Activated CD4-positive, CD25-positive, alpha-beta regulatory T cell treated with anti-CD3 and anti-CD28 coated beads, Interleukin-2, amount 50 U/mL, for 24 hours (primary cell): Measurements from ENCODE around the gene ZBTB42.

ENCODE experiments used
- ATAC-seq, 2 donors: fragments of 150-1000 bp; cut with Tn5 transposase; one replicate each; pipeline ENCODE4 v1.10.0; 2021; ENCODE audit warnings: mild to moderate bottlenecking in 1 of 2, moderate library complexity in 1 of 2

The ZBTB42 gene

DNA sequence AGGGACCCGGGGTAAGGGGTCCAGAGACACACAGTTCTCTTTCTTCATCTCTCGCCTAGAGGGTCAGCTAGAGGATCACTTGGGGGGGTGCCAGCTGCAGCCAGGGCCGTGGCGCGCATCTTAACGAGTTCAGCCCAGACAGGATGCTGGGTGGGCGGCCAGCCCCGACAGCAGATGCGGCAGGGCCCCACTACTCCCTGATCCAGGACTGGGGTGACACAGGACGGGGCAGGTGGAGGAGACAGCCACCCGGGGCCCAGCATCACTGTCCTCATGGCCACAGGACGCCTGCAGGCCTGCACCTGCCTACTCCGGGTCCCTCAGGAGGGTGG, 18.1 kb upstream of the ZBTB42 start:
- no peak for ATAC-seq

- no peak for ATAC-seq
These were observed 17.2 kb upstream of the ZBTB42 start for GRCh38 chr14:104783484-104784217.

DNA sequence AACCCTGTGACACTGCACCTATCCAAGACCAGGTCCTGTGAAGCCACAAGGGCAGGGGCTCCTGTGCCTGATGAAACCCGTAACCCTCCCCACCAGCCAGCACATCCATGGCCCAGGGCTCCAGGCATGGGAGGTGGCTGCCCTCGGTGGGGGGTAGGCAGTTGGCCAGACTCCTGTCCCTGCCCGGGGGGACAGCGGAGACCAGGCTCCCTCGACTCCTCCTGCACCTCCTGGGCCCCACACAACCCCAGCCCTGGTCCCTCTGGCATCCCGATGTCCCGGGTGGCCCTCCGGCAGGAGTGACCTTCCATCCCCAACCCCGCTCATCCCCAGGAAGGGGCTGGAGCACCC, 16.7 kb upstream of the ZBTB42 start:
- ATAC-seq, result no peak

DNA sequence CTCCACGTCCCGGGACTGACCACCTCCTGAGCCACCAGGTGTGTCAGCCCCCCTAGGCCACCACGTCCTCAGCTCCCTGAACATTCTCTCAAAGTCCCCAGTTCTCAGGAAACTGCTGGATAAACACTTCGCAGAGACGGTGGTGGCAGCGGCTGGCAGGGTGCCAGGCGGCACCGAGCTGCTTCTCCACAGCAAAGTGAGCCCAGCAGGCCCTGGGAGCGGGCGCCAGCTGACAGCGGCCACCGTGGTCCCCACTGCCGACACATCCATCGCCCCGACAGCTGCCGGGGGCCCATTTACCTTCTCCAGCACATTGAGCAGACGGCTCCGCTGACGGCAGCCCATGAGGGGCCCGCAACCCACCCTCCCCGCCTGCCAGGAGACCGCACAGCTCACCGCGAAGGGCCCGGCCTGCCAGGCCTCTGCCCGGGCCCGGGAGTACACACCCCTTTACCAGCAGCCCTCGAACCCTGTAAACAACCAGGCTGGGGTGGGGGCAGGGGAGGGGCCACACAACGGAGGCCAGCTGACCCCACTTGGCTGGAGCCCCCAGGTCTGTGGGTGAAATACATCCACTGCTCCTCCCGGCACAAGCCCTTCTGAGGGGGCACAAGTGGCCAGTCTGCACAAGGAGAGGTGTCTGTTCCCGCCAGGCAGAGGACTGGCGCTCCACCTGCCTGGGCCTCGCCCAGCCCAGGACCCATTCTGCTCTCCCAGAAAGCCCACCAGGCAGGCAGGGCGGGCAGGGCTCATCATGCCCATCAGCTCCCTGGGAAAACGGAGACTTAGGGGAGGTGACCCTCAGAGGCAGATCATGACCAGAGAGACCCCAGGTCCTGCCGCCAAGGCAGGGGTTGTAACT, 15.8 kb upstream of the ZBTB42 start:
- no peak for ATAC-seq

DNA sequence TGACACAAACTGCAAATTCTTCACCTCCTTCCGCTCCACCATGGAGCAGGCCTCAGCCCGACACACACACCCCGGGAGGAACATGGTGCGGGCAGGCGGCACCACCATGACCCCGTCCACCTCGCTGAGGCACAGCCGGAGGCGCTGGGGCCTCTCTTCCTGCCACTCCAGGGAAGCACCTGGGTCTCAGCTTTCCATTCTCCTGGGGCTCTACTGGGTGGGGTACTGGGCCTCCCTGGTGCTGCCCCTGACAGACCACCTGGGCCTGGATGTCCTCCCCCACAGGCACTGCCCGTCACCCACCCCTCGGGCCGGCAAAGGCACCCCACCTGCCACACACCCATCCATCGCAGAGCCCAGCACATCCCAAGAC, 15.2 kb upstream of the ZBTB42 start:
- ATAC-seq, result no peak

- peak; percentile 35 to 51 for ATAC-seq
These were observed 14.8 kb upstream of the ZBTB42 start for GRCh38 chr14:104786091-104786586.

GRCh38 chr14:104786726-104787675, 13.9 kb upstream of the ZBTB42 start:
- ATAC-seq, result no peak

GRCh38 chr14:104787736-104788135, 13.2 kb upstream of the ZBTB42 start:
- no peak for ATAC-seq

DNA sequence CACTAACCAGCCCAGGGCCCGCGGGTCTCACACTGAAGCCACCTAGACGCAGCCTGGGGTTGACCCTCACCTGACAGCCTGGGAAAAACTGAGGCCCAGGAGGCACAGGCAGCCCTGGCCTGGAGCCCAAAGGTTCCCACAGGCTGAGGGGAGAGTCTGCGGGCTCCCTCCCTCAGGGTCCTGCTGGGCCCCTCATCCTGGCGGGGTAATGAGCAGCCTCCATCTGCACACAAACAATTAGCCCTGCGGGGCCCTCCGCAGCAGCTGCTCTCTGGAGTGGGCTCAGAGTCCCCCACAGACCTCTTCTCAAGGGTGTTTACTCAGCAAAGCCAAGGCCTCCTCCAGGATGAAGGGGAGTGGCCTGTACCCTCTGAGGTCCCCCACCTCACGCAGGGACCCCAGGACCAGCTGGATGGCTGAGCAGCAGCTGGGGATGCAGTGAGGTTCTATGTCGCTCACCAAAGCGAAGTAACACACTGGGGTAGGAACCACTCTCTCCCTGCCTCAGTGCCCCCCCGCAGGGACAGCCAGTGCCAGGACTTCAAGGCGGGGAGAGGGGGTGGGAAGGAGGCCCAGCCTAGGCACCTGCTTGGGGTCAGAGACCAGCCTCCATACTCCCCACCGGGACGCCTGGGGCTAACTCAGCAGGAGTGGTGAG, 12.6 kb upstream of the ZBTB42 start:
- no peak for ATAC-seq

- no peak for ATAC-seq
These were observed 11.8 kb upstream of the ZBTB42 start for GRCh38 chr14:104788873-104789663.

DNA sequence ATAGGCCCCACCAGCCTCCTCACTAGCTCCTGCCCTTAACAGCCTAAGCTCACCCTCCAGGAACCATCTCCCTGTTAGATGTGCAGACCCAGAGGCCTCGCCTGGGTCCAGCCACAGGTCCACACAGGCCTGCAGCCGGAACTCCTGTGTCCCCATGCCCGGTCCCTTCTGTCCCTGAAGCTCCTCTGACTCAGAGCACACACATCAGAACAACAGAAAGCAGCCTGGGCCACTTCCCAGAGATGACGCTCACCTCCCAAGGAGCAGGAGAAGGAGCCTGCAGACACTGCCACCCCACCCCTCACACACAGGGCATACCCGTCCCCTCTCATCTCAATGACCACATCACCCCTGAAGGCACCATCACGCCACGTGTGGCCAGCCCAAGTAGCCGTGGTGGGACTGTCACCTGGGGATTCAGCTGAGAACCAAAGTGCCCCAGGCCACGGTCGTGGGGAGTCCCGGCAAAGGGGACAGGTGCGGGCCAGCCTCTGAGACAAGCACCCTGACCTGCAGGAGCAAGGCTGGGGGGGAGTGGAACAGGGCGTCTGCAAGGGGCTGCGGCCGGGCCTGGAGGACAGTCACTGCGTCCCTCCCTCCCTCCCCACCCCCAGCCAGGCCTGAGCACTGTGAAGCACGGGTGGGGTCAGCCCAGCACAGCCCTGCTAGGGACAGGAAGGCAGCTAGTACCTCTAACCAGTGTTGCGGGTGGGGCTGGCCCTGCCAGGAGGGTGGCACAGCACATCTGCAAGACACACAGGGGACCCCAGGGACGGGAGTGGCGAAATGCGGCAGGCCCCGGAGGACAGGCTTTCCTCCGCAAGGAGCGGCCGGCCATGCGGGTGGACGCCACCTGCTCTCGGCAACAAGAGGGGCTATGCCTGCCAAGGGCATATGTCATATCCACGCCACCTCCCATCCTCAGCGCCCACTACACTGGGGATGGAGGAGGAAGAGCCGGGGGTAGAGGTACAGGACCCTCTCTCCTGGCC, 10.9 kb upstream of the ZBTB42 start:
- ATAC-seq, result no peak

DNA sequence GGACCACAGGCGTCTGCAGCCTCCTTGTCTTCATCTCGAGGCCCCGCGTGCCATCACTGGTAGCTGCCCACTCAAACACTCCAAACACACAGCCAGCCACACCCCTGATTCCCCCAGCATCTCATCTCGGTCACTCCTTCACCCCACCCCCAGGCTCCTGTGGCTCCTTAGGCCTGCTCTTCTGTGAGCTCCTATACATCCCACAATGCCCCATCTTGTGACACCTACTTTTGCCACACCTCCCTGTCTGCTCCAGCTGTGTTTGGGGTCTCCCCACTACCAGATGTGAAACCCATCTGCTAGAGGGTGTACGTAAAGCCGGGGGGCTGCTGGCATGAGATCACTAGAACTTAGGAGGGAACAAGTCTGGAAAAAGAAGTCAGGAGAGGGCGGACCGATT, 9.5 kb upstream of the ZBTB42 start:
- no peak for ATAC-seq

DNA sequence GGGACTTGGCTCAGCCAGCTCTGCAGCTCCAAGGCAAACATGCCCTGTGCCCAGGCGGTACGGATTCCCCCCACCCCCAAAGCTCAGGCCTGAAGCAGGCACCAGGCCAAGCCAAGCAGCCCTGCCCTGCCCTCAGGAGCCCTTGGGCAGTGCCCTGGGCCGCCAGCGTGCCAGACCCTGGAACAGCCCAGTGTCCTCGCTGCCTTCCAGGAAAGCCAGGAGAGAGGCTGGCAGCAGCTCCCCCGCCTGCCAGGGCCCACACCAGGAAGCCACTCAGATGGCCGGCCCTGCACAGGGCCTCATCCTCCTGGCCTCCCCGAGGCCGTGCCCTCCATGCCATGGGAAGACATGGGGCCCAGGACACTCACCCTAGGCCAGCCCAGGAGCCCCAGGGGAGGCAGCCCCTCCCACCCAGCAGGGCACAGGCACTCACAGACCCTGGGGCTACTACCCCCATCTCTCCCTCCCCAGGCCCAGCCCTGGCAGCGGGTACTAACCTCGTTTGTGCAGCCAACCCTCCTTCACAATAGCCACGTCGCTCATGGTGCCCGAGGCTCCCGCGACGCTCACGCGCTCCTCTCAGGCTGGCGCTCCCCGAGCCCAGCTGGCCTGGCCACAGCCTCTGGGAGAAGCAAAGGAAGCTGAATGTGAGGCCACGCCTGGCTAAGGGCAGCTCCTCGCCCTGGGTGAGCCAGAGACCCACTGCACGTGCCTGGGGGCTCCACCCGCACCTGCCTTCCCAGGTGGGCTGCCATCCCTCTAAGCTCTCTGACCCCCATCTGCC, 8.6 kb upstream of the ZBTB42 start:
- ATAC-seq, result no peak

DNA sequence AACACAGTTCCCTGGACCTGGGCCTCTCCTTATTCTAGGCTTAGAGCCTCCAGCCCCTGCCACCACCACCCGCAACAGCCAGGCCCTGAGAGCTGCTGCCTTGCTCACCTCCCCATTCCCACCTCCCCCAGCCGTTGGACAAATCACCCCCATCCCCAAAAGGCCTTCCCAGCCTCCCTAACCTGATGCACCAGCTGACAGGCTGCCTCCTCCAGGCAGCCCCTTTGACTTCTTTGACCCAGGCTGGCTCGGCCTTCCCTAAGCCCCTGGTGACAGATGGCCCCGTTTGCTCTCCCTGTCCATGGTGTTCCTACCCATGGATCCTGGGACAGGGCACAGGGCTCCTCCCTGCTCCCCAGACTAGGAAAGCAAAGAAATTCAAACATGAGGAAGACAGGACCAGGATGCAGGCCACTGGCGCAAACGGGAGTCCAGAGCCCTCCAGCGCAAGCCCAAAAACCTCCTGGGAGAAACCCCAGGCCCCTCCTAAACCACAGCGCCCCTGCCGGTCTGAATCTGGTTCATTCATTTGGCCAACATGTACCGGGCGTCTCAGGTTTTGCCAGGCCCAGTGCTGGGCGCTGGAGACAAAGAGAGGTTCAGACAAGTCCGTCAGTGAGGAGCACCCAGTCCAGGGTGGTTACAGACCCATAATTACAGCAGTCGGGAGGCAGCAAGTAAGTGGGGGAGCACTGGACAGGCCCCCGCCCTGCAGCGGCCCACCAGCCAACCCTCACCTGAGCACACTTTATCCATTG, 7.8 kb upstream of the ZBTB42 start:
- ATAC-seq, result no peak

GRCh38 chr14:104793703-104793959, 7.3 kb upstream of the ZBTB42 start:
- no peak for ATAC-seq

DNA sequence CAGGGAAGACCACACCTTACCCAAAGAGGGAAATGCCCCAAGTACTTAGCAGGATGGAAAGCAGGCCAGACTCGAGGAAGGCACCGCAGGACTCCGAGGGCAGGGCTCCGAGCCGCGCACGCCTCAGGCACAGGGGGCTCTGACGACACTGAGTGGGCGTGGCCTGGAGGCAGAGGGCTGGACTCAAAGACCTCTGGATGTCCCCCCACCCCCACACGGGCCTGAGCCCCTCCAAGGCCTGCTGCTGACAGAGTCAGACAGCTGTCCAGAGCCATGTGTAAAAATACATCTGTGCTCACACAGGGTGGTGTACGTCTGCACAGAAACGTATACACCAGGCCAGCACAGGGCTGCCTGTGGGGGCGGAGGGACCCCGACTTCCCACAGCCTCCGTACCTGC, 6.8 kb upstream of the ZBTB42 start:
- ATAC-seq, result peak in 1 of 2 donors; percentile 15

GRCh38 chr14:104794631-104794992, 6.3 kb upstream of the ZBTB42 start:
- ATAC-seq, result no peak

DNA sequence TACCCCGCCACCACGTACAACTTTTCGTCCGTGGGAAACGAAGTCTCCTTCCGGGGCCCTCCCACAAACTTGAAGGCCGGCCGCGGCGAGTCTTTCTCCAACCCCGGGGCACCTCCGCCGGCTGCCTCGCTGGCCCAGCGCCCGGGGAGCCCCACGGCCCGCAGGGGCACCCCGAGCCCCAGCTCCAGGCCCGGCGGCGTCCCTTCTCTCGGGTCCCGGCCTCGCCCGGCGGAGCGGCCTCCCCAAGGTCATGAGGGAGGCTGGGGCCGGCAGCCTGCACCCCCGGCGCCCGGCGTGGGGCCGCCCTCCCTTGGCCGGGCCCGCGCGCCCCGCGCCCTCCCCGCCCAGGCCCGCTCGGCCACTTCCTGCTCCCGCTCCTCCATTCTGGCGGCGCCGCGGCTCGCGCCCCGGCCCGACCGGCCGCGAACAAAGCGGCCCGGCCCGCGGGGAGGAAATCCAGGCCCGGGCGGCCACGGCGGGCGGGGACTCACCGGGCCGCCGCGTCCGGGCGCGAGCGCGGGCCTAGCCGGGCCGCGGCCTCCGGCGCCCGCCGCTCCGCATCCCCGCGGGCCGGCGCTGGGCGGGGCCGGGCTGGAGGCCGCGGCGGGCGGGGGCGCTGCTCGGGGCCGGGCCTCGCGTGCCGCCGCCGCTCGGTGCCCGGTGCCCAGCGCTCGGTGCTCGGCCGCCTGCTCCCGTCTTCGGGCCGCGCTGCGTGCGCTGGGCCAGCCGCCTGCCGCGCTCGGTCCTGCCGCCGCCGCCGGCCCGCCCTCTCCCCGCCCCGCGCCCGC, 5.7 kb upstream of the ZBTB42 start, which contains the start of gene AKT1:
Gene AKT1 (minus strand): TSS at position 756 of the 788 bp plus-strand sequence. CDS start 3,105 bp downstream, outside the sequence.
- peak; percentile 60 to 61 for ATAC-seq
